ENCODE results near the gene INO80E. TPM values are rescaled to one million over a fixed set of nuclear protein-coding genes. Genes with fewer than 3 reads are reported as not detected.

Gene INO80E
- total and polyA plus RNA-seq, 10 donors, result 47.9 to 93.3 (median 71.7) TPM

DNA sequence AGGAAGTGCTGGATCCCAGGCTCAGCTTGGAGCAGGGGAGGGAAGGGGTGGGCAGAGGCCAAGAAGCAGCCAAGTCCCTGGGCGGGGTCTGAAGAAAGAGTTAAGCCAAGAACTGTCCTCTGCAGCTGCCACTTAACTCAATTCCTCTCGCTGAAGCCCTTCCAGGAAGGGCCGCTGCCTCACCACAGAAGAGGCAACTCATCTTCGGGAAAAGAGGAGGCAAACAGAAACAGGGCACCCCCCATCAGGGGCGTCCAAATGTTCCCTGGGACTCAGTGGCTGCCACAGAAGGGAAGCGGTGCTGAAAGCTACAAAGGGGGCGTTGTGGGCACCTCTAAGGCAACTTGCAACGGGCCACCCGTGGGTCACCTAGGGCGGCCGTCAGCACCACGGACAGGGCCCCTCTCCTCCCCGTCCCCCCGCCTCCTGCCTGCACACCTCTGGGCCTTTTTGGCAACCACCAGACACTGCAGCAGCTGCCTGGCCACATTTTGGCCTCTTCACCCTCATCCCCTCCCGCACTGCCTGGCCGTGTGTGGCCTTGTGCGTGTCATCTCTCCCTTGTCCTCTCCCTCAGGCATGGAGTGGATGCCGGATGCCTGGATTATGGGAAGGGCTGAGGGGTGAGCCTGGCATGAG, 32.5 kb downstream of the INO80E start:
- H3K27ac ChIP-seq, result no peak overlapping the region
- H3K4me1 ChIP-seq, result peaks cover 0 to 21% (median 12%) of the 10 kb centered on the region in 6 donors
- H3K9me3 ChIP-seq, result no peaks in the 10 kb centered on the region
- intact Hi-C loops (cut with DNase I; ENCODE audit: low total_unique reads), result no loop called here
- 17 to 31% (median 20%) methylated on average over 12 to 18 of the region's 18 CpGs for WGBS, 5 donors
- H3K36me3 ChIP-seq, result no peaks in the 10 kb centered on the region
- no peak for DNase-seq
- H3K27me3 ChIP-seq (replicated peaks in 1 of 7), result peaks cover 7 to 98% (median 52%) of the 10 kb centered on the region in 7 donors
- TF ChIP-seq POLR2AphosphoS5 (IDR thresholded peaks at IDR 0.05) (no peak), POLR2A (IDR thresholded peaks at IDR 0.05) (no peak)
- TF ChIP-seq, protein P1, sequence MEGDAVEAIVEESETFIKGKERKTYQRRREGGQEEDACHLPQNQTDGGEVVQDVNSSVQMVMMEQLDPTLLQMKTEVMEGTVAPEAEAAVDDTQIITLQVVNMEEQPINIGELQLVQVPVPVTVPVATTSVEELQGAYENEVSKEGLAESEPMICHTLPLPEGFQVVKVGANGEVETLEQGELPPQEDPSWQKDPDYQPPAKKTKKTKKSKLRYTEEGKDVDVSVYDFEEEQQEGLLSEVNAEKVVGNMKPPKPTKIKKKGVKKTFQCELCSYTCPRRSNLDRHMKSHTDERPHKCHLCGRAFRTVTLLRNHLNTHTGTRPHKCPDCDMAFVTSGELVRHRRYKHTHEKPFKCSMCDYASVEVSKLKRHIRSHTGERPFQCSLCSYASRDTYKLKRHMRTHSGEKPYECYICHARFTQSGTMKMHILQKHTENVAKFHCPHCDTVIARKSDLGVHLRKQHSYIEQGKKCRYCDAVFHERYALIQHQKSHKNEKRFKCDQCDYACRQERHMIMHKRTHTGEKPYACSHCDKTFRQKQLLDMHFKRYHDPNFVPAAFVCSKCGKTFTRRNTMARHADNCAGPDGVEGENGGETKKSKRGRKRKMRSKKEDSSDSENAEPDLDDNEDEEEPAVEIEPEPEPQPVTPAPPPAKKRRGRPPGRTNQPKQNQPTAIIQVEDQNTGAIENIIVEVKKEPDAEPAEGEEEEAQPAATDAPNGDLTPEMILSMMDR (IDR thresholded peaks at IDR 0.05 in 8 of 11, conservative IDR thresholded peaks at IDR 0.05 in 3 of 11), result no peak
- H3K4me3 ChIP-seq, result no peak overlapping the region

DNA sequence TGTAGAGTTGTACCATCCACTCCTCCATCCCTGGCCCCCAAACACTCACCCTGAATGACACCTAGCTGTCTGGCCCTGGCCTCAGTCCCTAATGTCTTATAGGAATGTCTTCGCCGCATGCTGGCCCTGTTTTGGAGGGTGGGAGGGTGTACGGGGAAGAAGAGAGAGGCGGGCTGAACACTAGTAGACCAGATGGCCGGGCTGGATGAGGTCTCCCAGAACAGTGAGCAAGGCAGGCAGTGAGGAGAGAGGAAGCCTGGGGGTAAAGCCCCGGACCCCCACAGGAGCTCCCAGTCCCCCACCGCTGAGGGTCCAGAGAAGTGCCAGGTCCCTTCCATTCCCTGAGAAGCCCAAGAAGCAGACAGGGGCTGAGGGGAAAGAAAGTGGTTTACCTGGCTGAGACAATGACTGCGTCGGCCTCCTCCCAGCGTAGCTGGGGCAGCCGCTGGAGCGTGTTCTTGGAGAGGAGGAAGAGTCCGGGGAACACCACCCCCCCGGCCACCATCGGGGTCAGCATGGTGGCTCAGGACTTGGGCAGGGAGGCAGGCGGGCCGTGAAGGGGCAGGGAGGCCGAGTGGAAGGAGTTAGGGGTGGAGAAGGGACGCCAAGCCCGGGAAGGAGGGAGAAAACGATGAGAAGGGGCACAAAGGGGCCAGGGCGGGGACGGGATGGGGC, 34.1 kb downstream of the INO80E start:
- intact Hi-C loops (cut with DNase I; ENCODE audit: low total_unique reads), result no loop called here
- WGBS, 5 donors, result 22 to 26% (median 25%) methylated on average over 23 of the region's 23 CpGs
- no peak overlapping the region for H3K27ac ChIP-seq
- H3K4me1 ChIP-seq, result peaks cover 0 to 21% (median 12%) of the 10 kb centered on the region in 6 donors
- H3K4me3 ChIP-seq, result no peak overlapping the region
- no peaks in the 10 kb centered on the region for H3K36me3 ChIP-seq
- TF ChIP-seq POLR2A (IDR thresholded peaks at IDR 0.05), result no peak
- no peak for TF ChIP-seq POLR2AphosphoS5 (IDR thresholded peaks at IDR 0.05)
- TF ChIP-seq, protein P1 (IDR thresholded peaks at IDR 0.05 in 8 of 11, conservative IDR thresholded peaks at IDR 0.05 in 3 of 11), result no peak
- no peaks in the 10 kb centered on the region for H3K9me3 ChIP-seq
- no peak for DNase-seq
- H3K27me3 ChIP-seq (replicated peaks in 1 of 7), result peaks cover 7 to 100% (median 58%) of the 10 kb centered on the region in 7 donors

DNA sequence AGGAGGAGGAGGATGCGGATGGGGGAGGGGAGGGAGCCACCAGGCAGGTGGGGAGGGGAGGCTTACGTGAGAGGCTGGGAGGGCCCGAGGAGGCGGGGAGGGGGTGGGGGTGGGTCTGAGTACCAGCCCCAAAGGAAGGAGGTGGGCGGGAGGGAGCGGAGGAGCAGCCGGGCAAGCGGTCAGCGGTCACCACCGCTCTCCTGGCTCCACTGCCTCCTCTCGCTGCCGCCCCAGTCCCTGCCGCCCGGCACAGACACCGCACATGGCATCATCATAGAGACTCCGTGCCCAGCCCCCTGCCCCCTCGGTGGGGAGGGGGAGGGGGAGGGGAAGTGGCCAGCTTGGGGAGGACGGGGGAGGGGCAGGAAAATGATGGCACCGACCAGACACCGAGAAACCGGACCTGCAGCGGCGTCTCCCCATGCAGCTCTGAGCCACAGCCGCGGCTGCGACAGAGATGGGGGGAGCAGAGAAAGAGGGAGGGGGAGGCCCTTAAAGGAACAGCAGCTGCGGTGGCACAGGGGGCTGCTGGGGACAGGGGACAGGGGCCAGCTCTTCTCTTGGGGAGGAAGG, 34.9 kb downstream of the INO80E start, which contains the start of gene TLCD3B:
TSS of gene TLCD3B (minus strand) at position 431 of the 573 bp plus-strand sequence. CDS start 744 bp downstream, outside the sequence.
- no peak for TF ChIP-seq POLR2AphosphoS5 (IDR thresholded peaks at IDR 0.05)
- no peak for TF ChIP-seq POLR2A (IDR thresholded peaks at IDR 0.05)
- TF ChIP-seq, protein P1 (IDR thresholded peaks at IDR 0.05 in 8 of 11, conservative IDR thresholded peaks at IDR 0.05 in 3 of 11), result no peak
- no peak within 1 kb of the TSS for H3K27ac ChIP-seq
- H3K27me3 ChIP-seq (replicated peaks in 1 of 7), result peaks cover 7 to 100% (median 58%) of the 10 kb centered on the region in 7 donors
- peaks cover 0 to 21% (median 12%) of the 10 kb centered on the region in 6 donors for H3K4me1 ChIP-seq
- intact Hi-C loops (cut with DNase I; ENCODE audit: low total_unique reads), result no loop called here
- H3K36me3 ChIP-seq, result no peaks in the 10 kb centered on the region
- peak within 1 kb of the TSS in 1 of 8 donors; percentile 40 for H3K4me3 ChIP-seq
- DNase-seq, result no peak
- 1 to 4% (median 2%) methylated on average over 15 to 27 of the region's 27 CpGs for WGBS, 5 donors
- no peaks in the 10 kb centered on the region for H3K9me3 ChIP-seq

DNA sequence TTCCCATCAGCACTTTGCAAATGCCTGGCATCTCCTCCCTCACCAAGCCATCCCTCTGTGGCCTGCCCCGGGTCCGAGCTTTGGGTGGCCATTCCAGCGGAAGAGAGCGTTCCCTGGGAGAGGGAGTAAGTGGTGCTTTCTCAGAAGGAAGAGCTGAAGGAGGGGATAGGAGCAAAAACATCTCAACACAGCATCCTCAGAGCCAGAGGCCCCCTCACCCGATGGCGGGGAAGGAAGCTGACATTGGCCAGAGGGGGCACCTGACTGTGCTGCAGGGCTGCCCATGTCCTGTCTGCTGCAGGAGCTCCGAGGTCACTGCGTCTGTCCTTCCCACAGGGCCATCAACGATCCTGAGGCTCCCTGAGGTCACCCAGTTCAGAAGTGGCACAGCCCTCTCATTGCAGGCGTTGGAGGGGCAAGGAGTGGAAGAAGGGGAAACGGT, 35.5 kb downstream of the INO80E start:
- no peak for DNase-seq
- no peak overlapping the region for H3K27ac ChIP-seq
- TF ChIP-seq POLR2AphosphoS5 (IDR thresholded peaks at IDR 0.05), result no peak
- TF ChIP-seq POLR2A (IDR thresholded peaks at IDR 0.05), result no peak
- TF ChIP-seq, protein P1 (IDR thresholded peaks at IDR 0.05 in 8 of 11, conservative IDR thresholded peaks at IDR 0.05 in 3 of 11), result no peak
- H3K4me3 ChIP-seq, result peak overlapping the region in 1 of 8 donors; percentile 40
- WGBS, 5 donors, result 16 to 25% (median 21%) methylated on average over 8 to 11 of the region's 11 CpGs
- peaks cover 7 to 100% (median 58%) of the 10 kb centered on the region in 7 donors for H3K27me3 ChIP-seq (replicated peaks in 1 of 7)
- intact Hi-C loops (cut with DNase I; ENCODE audit: low total_unique reads), result no loop called here
- H3K9me3 ChIP-seq, result no peaks in the 10 kb centered on the region
- no peaks in the 10 kb centered on the region for H3K36me3 ChIP-seq
- H3K4me1 ChIP-seq, result peaks cover 0 to 21% (median 12%) of the 10 kb centered on the region in 6 donors
